ENCODE measurements around the gene FKBP7.
"Not testable (repeated sequence)": the region's sequence is repeated elsewhere in the genome, so short reads cannot be mapped to it uniquely, and the experiment has no call there.

Gene FKBP7

DNA sequence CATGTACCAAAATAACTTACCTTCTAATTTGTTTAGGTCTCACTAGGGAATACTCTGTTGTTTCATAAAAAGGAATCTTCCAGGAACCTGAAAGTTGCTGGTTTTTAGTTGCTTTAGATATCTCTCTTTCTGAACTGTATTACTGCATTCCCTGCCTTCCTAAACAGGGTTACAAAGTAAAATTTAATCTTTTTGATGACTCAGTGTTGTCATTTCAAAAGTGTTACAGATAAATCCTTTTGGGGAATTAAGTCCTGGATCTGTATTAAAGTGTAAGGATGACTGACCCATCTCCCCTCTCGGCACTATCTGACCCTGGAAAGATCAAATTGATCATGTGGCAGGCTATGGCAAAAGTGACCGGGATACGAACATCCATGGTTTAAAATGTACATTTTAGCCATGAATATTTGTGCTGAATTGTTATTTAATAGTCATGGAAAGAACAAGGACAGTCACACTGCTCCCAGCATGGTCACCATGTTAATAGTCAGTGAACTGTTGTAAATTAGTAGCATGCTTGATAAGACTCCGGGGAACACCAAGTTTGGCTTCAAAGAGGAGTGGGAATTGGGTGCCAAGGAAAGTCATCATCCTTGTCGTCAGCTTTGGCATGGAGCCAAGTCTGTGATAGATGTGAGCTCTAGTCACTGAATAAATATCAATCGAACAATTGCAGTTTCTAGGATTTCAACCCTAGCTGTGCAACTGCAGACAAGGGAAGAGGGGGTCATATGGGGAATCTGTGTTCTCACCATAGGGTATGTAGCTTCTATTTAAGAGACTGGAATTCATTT is 6.0 kb upstream of the FKBP7 start:
- DNase-seq = no peak

GRCh38 chr2:178482437-178482836 is 4.0 kb upstream of the FKBP7 start:
- no peak for DNase-seq

GRCh38 chr2:178480227-178481181 is 2.1 kb upstream of the FKBP7 start, which contains the start of gene PLEKHA3:
Gene PLEKHA3 (plus strand): TSS chr2:178480457. CDS start chr2:178480870, 413 bp downstream.
- peak; percentile 69 for DNase-seq

- DNase-seq = no peak
These were observed 1.4 kb upstream of the FKBP7 start for GRCh38 chr2:178479758-178480226.

DNA sequence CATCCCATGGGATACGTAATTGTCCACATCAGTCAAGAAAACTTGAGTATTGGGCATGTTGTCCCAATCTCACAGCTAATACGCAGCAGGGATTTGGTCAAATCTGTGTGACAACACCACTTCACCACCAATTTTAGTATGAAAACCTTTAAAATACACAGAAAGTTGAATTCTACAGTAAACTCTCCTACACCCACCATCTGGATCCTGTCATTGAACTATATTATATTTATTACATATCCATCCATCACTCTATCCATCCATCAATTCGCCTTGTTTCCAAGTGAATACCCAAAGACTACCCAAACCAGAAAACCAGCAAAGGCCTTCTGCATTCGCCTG is 846 bp upstream of the FKBP7 start:
- DNase-seq = no peak

- no peak for DNase-seq
These were observed 316 bp downstream of the FKBP7 start for GRCh38 chr2:178478130-178478438.

- DNase-seq = no peak
These were observed 814 bp downstream of the FKBP7 start for GRCh38 chr2:178477443-178478129.

GRCh38 chr2:178476477-178476876 is 1.9 kb downstream of the FKBP7 start:
- DNase-seq = no peak

- no peak for DNase-seq
These were observed 3.8 kb downstream of the FKBP7 start for GRCh38 chr2:178474560-178474959.

DNA sequence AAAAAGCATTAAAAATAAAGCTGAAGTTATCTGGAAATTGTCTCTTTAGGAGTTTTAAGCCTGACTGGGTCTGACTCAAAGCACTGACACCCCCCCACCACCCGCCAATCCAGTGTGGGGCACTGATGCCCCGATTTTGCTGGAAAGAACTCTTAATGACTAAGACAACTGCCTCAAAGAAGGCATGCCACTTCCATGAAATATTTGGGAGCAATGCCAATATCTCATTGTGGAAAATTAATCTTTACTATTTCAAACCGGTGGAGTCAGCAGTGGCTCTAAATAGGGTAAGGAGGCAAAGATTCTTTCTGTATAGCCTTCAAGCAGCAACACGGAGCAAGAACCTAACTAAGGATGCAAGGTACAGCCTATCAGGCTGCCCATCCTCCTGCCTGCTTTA is 4.5 kb downstream of the FKBP7 start:
- DNase-seq = no peak

DNA sequence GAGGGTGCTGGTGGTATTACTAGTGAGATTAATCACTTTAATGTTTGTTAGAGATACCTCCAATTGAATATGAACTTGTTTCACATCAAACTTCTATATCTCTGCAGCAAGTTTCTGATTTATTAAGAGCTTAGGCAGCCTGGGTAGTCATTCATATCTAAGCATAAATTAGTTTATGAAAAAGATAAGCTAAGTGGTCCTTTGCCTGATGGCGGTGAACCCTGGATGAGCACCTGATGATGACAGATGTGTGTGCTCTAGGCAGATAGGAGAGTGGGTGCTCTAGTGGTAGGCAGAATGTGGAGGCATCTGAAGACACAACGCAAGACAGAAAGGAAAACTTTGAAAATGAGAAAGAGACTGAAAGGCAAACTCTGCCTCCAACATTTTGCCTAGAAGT is 5.0 kb downstream of the FKBP7 start:
- no peak for DNase-seq

DNA sequence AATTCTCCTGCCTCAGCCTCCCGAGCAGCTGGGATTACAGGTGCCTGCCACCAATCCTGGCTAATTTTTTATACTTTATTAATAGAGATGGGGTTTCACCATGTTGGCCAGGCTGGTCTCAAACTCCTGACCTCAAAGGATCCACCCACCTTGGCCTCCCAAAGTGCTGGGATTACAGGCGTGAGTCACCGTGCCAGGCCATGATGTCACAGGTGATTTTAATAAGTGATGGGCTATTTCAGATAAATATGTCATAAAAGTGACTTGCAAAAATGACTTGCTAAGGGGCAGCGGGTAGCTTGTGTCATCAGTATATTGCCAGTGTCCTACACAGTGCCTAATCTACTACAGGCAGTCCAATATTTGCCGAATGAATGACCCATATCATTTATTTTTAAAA is 7.1 kb downstream of the FKBP7 start:
- DNase-seq = not testable (repeated sequence)

- no peak for DNase-seq
These were observed 9.1 kb downstream of the FKBP7 start for GRCh38 chr2:178469219-178469849.

DNA sequence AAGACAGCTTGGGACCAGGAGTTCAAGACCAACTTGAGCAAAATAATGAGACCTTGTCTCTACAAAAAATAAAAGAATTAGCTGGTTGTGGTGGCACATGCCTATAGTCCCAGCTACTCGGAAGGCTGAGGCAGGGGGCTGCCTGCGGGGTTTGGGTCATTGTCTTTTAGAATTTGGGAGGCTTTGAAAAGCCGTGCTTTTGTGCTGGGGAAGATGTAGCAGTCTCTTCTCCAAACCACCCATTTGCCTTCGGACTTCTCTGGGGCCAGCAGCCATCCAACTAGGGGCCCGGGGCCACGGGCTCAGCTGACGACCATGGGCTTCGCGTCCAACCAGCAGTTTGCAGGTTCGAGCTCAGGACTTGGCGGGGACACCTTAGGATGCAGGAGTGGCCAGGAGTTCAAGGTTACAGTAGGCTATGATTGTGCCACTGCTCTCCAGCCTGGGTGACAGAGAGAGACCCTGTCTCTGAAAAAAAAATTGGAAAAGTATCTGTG is 21.0 kb downstream of the FKBP7 start:
- no peak for DNase-seq

DNA sequence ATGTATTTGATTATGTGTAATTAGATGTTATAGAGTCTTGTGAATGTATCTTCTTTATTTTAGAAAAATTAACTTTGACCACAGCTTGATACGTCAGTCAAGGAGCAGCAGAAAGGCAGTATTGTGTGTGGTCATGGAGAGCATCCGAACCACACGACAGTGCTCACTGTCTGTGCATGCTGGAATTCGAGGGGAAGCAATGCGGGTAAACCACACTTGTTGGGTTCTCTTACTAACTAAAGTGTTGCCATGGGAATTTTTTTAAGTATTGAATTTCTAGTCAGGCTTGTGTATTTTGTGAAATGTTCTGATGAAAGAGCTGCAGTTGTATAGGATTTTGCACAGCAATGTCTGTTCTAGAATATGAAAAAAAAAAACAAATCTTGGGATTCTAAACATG is 22.5 kb downstream of the FKBP7 start:
- DNase-seq = no peak

DNA sequence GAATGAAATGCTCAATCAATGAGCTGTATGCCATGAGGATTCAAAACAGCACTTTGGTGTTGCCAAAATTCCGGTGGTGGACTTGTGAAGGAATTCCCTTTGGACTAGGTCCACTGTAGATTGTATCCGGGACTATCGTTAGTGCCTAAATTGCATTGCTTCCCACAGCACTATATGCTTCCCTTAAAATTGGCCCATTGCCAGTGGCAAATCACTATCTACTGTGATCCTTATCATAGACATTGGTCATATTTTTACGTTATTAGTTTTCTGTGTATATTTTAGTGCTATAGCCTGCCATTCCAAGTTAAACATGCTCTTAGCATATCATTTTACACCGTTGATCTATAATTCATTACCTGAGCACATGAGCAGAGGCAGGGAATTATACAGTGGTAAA is 25.5 kb downstream of the FKBP7 start:
- no peak for DNase-seq

DNA sequence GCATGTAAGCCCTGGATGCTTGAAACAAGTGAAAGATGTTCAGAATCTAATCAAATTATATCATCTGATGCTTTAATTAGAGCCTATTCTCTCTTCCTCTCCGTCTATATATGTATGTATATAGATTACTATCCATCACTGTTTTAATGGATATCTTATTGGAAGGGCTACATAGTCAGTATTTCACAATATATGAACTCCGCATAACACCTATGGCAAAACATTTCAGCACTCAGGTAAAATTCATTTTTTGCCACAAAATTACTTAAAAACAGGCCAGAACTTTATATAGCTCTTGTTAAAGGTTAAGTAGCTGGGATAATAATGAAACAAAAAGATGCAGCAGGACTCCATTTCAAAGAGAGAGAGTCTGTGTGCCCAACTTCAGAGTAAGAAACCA is 26.1 kb downstream of the FKBP7 start:
- no peak for DNase-seq

DNA sequence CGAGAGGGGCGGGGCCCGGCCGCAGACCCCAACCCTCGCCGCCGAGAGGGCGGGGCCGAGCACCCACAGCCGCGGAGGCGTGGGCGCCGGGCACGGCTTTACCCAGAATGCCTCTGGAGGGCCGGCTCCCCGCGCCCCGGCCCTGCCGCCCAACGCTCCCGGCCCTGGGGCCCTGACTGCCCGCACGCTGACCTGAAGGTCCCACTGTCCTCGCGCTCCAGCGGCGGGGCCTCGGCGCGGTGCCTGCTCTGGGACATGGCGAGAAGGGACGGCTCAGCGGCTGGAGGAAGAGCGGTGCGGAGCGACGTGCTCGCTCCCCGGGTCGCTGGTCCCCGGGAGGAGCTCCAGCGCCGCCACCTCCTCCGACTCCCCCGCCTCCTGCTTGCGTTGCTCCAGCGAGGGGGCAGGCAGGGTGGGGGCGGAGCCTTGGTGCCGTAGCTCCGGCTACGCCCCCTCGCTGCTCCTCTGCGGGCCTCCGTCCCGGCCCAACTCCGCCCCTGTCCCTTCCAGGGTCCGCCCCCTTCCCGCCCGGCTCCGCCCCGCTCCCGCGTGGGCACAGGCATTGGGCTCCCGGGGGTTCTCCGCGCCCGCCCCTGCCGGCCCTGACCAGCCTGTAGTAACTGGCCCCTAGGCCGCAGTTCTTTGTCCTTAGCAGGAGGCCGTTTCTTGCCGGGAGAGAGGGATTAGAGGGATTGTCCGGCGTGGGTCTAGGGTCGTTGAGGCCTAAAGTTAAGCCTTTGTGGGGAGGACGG is 27.4 kb downstream of the FKBP7 start, which contains the start of the genes PJVK and PRKRA:
Gene PJVK (plus strand): TSS at position 605 of the 752 bp plus-strand sequence. CDS start 2,032 bp downstream, outside the sequence.
Gene PRKRA (minus strand): TSS at position 402 of the 752 bp plus-strand sequence. CDS start 145 bp downstream, at position 257.
- DNase-seq = peak; percentile 96

- DNase-seq = no peak
These were observed 28.0 kb downstream of the FKBP7 start for GRCh38 chr2:178450524-178450773.

DNA sequence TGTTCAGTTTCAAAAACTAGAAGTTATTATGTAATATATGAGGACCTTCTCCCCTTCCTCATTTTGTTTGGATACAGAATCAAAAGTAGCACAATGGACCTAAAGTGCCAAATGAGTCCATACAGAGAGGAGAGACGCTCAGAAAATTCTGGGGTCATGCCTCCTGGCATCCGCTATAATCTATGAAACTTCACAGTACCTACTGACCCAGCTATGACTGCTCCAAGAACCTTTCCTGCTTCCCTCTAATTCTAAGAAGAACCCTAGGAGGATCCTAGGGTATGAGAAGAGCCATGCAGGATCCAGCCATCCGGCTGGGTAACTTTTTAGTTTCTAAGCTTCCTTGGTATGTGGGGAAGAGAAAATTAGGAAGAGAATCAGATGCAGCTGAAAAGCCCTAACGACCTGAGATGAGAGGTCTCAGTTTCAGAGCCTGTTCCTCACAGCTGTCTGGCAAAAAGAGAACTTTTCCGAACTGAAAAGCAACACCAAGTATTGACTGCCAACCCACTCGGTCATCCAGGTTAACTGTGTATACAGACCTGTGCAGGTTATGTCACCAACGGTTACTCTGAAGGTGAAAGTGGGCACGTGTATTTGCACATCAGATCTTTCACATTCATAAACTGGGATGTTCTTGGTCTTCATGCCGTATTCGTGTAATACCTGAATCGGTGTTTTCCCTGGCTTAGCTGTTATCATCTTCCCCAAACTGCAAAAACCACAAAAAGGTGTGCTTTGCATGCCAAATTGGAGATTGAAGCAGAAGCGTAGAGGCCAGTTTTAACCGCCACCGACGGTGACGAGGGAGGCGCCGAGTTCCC is 28.5 kb downstream of the FKBP7 start:
- peak; percentile 11 for DNase-seq

All from stimulated activated CD4-positive, alpha-beta T cell treated with anti-CD3 and anti-CD28 coated beads, Interleukin-12 subunit alpha, Interleukin-12 subunit beta, amount 100 ng/mL, for 4 hours (primary cell).